ENCODE data around the gene PCID2.

- no peak for TF ChIP-seq CTCF (IDR thresholded peaks at IDR 0.05)
- no peak for TF ChIP-seq EZH2 (IDR thresholded peaks at IDR 0.05)
Observed at GRCh38 chr13:113138792-113139551, 69.5 kb downstream of the PCID2 start.
